HepG2 (cell line): ENCODE data around the gene KIF2C. TPM values are rescaled to one million over a fixed set of nuclear protein-coding genes. Genes with fewer than 3 reads are reported as not detected.
A peak's percentile ranks its signal among the peaks of the same experiment; 100 is the strongest.

Experiments
- CREB3 ChIP-seq: sonication (generic); formaldehyde crosslinking; IDR thresholded peaks from 2 replicates; pipeline ENCODE4 v1.5.0; 2020; ENCODE audit warnings: missing genetic modification reagents
- DRAP1 ChIP-seq: IDR thresholded peaks from 2 replicates; pipeline ENCODE4 v1.6.1; 2016; ENCODE audit warnings: missing genetic modification reagents, missing compliant biosample characterization
- FOXO1 ChIP-seq: sonication (generic); formaldehyde crosslinking; IDR thresholded peaks from 2 replicates; pipeline ENCODE4 v1.4.0; 2020; ENCODE audit warnings: missing genetic modification reagents
- IKZF5 ChIP-seq: IDR thresholded peaks from 2 replicates; pipeline ENCODE4 v1.6.1; 2018; ENCODE audit warnings: missing genetic modification reagents, mild to moderate bottlenecking, missing compliant biosample characterization
- KLF12 ChIP-seq: sonication (generic); formaldehyde crosslinking; IDR thresholded peaks from 2 replicates; pipeline ENCODE4 v1.4.0; 2020; ENCODE audit warnings: missing genetic modification reagents, borderline replicate concordance
- MATR3 ChIP-seq: sonication (generic); formaldehyde crosslinking; IDR thresholded peaks from 2 replicates; pipeline ENCODE4 v1.4.0; 2020; ENCODE audit warnings: missing genetic modification reagents
- MBD4 ChIP-seq: IDR thresholded peaks from 2 replicates; pipeline ENCODE4 v1.6.1; 2012; ENCODE audit warnings: low read length, inconsistent platforms, borderline replicate concordance
- MEIS1 ChIP-seq: sonication (generic); formaldehyde crosslinking; IDR thresholded peaks from 2 replicates; pipeline ENCODE4 v1.9.0; 2021; ENCODE audit warnings: mild to moderate bottlenecking, missing genetic modification reagents, moderate library complexity, borderline replicate concordance
- NFE2 ChIP-seq: sonication (generic); formaldehyde crosslinking; IDR thresholded peaks from 2 replicates; pipeline ENCODE4 v1.4.0; 2020; ENCODE audit warnings: missing genetic modification reagents
- PITX1 ChIP-seq: sonication (generic); formaldehyde crosslinking; IDR thresholded peaks from 2 replicates; pipeline ENCODE4 v1.5.1; 2020; ENCODE audit warnings: mild to moderate bottlenecking, missing genetic modification reagents
- SALL1 ChIP-seq: sonication (generic); formaldehyde crosslinking; IDR thresholded peaks from 2 replicates; pipeline ENCODE4 v1.8.0; 2022; ENCODE audit warnings: mild to moderate bottlenecking, missing genetic modification reagents
- TARDBP ChIP-seq: sonication (generic); formaldehyde crosslinking; IDR thresholded peaks from 2 replicates; pipeline ENCODE4 v1.8.0; 2022; ENCODE audit warnings: mild to moderate bottlenecking, missing genetic modification reagents
- ZBTB49 ChIP-seq: sonication (generic); formaldehyde crosslinking; IDR thresholded peaks from 2 replicates; pipeline ENCODE4 v1.4.0; 2020; ENCODE audit warnings: missing genetic modification reagents, borderline replicate concordance
- ZKSCAN1 ChIP-seq: fragments of 150-350 bp; IDR thresholded peaks from 2 replicates; pipeline ENCODE4 v1.6.1; 2014; ENCODE audit warnings: low read length
- ZNF598 ChIP-seq: sonication (generic); formaldehyde crosslinking; IDR thresholded peaks from 2 replicates; pipeline ENCODE4 v1.5.1; 2020; ENCODE audit warnings: mild to moderate bottlenecking, missing genetic modification reagents, borderline replicate concordance
- ZNF639 ChIP-seq: conservative IDR thresholded peaks from 2 replicates; pipeline ENCODE4 v1.6.1; 2018; ENCODE audit warnings: missing genetic modification reagents
- ZNF878 ChIP-seq: sonication (generic); formaldehyde crosslinking; IDR thresholded peaks from 2 replicates; pipeline ENCODE4 v1.8.1; 2023; ENCODE audit warnings: mild to moderate bottlenecking, missing genetic modification reagents, moderate library complexity
- polyA plus RNA-seq, 8 experiments: library from polyadenylated mRNA; depleted of rRNA in 3 of 8; stranded (reverse) in 7 of 8; unstranded in 1 of 8; fragments of >200 nt; fragmentation: Illumina TruSeq in 4 of 8; extraction: Trizol in 4 of 8; gene quantifications; 2 replicates each; pipeline versions ENCODE4 v1.2.1 to v1.2.3, GENCODE V29; 2011 to 2016; ENCODE audit warnings: low read depth in 4 of 8, missing spikeins in 1 of 8, mixed read lengths in 1 of 8; ENCODE audit not compliant: insufficient read depth in 1 of 8
- total RNA-seq, 5 experiments: library from RNA; depleted of rRNA; stranded (reverse); fragments of >200 nt; fragmentation: Illumina TruSeq; extraction: Trizol; gene quantifications; 2 replicates each; pipeline ENCODE4 v1.2.3, GENCODE V29; 2016; ENCODE audit warnings: low read depth in 1 of 5

The KIF2C gene
- total and polyA plus RNA-seq, 2 of the 13 experiments (the other 11 are each of a cell fraction or from before 2014, with no cell fraction given), result 29.7 to 53.7 TPM

GRCh38 chr1:44784094-44785028, 44.7 kb downstream of the KIF2C start (continued):
- TF ChIP-seq SALL1 (CRISPR knock-in tag) (peak; percentile 59), FOXO1 (no peak), TARDBP (CRISPR knock-in tag) (peak; percentile 53; the same call in 1 of the 2 replicates), NFE2 (no peak), DRAP1 (CRISPR knock-in tag) (peak; percentile 20; the same call in 1 of the 2 replicates), MEIS1 (CRISPR knock-in tag) (peak; percentile 72; the same call in 1 of the 2 replicates), IKZF5 (CRISPR knock-in tag) (peak; percentile 53; the same call in 1 of the 2 replicates), ZKSCAN1 (no peak), ZNF878 (CRISPR knock-in tag) (no peak), MBD4 (no peak), PITX1 (0 out of 2 replicates have a peak, but pooled peaks have one; percentile 7), MATR3 (CRISPR knock-in tag) (no peak), ZNF598 (CRISPR knock-in tag) (peak; percentile 48; the same call in 1 of the 2 replicates), ZNF639 (CRISPR knock-in tag) (no peak), ZBTB49 (CRISPR knock-in tag) (no peak), CREB3 (CRISPR knock-in tag) (peak; percentile 46; the same call in 1 of the 2 replicates), KLF12 (peak; percentile 73; the same call in 1 of the 2 replicates)
